IPS-NIHi11 (cell line): ENCODE data around the gene PEAK3.
A peak's percentile ranks its signal among the peaks of the same experiment; 100 is the strongest.

Experiments
- DNase-seq: peaks from one replicate; pipeline ENCODE4 v3.0.0; 2012; ENCODE audit warnings: mixed read lengths, low spot score

PEAK3 gene

DNA sequence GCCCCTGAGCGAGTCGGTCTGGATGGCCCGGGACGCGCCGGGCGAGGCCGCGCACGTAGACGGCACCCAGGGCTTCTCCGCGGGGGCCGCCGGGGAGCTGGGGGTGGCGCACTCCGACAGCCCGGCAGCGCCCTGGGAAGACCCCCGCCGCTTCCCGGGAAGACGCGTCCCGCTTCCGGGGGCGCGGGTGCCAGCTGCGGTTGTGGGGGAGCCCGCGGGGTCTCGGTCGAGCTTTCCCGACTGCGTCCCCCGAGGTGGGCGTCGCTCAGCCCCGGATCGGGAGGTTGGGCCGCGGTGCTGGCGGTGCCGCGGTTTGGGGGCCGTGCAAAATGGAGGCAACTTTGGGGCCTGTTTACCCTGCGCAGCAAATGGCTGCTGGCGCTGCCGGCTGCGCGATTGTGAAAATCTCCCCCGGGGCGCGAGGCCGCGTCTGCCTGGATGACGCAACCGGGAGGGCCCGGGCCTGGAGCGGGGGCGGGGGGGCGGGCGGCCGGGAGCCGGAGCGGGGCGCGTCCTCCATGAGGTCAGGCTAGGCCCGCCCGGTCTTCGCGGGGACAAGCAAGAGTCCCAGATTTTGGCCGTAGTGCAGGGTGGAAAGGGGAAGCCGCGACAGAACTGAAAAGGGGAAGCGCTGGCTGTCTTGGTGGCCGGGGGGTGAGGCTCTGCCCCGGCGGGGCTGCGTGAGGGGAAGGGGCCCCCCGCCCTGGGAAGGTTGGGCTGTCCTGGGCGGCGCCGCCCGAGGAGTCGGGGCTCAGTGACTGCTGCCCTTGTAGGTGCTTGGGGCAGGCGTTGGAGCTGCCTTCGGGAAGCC lies 11.3 kb downstream of the PEAK3 start:
- DNase-seq = peak; percentile 78

DNA sequence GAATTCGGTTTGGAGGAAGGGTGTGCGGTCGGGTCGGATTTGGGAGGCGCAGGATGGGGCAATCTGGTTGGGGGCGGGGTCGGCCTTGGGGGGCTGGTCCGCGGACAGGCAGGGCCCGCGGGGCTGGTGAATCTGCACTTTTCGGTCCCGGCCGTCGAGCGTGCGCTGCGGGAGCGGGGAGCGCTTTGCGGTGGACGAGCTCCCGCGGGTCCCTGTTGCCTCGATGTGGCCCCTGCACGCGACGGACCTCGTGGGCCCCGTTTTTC lies 11.9 kb downstream of the PEAK3 start:
- DNase-seq = no peak

DNA sequence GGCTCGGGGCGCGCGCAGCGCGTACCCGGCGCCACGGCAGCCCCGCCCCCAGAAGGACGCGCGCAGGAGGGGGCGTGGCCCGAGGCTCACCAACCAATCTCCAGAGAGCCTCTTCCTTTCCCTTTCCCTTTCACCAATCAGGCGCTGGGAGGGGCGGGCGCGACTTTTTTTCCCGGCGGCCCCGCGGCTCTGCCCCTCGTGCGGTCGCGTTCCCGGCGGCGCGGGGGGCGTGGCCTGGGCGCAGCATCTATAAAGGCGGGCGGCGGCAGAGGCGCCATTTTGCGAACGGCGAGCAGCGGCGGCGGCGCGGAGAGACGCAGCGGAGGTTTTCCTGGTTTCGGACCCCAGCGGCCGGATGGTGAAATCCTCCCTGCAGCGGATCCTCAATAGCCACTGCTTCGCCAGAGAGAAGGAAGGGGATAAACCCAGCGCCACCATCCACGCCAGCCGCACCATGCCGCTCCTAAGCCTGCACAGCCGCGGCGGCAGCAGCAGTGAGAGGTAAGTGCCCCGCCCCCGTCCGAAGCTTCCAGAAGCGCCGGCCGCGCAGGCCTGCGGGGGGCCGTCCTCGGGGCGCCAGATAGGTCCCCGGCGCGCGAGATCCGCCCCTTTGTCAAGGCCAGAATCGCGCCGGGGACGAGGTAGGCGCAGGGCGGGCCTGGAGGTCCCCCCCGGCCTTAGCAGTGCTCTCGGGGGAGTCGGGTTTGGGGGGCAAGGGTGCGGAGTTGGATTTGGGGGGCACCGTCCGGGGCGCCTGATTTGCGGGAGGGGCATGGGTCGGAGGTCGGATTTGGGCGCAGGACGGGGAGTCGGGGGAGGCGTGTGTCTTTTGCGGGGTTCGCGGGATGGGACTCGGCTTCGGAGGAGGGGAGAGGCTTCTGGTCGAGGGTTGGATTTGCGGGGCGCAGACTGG lies 12.5 kb downstream of the PEAK3 start:
- peak; percentile 100 for DNase-seq

GRCh38 chr19:2268861-2269243 lies 13.1 kb downstream of the PEAK3 start:
- no peak for DNase-seq

GRCh38 chr19:2268480-2268830 lies 13.5 kb downstream of the PEAK3 start:
- DNase-seq = no peak

GRCh38 chr19:2266183-2266993 lies 15.6 kb downstream of the PEAK3 start:
- no peak for DNase-seq

DNA sequence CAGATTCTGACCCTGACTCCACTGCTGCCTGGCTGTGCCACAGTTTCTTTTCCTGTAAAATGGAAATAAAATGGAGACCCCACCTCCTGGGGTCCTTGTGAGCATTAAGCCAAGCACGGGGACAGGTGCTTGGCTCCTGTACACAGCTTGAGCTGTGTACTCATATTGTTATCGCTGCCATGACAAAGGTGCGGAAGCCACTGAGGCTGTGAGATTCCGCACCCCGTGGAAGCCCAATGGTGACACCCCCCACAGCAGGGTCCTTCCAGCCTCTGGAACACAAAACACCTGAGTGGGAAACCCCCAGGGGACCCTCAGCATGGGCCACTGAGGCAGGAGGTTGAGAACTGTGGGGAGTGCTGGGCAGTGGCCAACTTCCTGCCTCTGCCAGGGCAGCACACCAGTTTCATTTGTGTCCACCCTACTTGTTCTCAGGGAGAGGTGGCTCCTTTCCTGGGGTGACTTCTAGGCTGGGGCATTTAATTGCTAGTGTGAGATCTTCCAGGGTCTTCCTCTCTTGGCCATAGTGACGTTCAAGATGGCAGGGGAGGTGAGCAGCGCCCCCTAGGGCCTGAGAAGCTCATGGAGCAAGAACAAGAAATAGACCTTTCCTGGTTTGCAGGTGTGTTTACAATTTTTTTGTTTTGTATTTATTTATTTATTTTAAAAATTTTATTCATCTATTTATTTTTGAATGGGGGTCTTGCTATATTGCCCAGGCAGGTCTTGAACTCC lies 20.4 kb downstream of the PEAK3 start:
- DNase-seq = peak; percentile 59

GRCh38 chr19:2260341-2260805 lies 21.6 kb downstream of the PEAK3 start:
- DNase-seq = no peak

DNA sequence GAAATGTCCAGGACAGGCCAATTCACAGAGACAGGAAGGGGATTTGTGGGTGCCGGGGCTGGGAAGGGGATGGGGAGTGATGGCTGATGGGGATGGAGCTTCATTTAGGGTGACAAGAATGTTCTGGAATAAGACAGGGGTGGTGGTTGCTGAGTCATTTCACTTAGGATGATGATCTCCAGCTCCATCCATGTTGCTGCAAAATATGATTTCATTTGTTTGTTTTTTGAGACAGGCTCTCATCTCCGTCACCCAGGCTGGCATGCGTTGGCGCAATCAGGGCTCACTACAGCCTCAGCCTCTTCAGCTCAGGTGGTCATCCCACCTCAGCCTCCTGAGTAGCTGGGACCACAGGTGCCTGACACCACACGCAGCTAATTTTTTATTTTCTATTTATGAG lies 22.6 kb downstream of the PEAK3 start:
- no peak for DNase-seq

- DNase-seq = peak; percentile 55
Observed at GRCh38 chr19:2255982-2256685, 25.8 kb downstream of the PEAK3 start, which contains the start of gene JSRP1. TSS of gene JSRP1 (minus strand) at chr19:2256417. CDS start at chr19:2255314, 1,103 bp downstream.

DNA sequence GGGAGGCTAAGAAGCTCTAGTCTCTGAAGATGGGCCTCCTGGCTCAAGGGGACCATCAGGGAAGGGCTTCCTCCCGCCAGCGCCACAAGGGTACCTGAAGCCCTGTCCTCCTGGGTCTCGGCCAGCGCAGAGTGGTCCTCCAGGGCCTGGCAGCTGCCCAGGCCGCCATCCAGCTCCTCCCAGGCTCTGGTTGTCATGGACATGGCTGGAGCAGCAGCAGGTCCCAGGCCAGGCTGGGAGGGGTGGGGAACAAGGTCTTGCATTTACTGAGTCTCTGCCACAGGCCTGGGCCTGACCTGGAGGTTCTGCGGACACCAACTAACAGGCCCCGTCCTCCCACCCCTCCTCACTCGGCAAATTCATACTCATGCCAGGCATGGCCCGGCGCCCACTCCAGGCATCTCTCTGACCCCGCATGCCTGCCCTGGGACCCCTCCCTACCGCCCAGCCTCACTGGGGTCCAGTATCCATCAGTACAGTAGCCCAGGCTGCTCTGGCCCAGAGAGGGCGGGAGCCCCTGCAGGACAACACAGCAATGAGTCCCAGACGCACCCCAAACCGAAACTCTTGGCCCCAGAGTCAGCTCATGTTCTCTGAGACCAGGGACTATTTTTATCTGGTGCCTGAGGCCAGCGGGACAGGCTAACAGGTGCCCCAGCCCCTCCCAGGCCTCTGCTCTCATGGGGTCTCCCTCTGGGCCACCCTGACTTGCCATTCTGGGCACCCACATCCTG lies 26.7 kb downstream of the PEAK3 start:
- no peak for DNase-seq

GRCh38 chr19:2254064-2254872 lies 27.7 kb downstream of the PEAK3 start:
- peak; percentile 71 for DNase-seq

DNA sequence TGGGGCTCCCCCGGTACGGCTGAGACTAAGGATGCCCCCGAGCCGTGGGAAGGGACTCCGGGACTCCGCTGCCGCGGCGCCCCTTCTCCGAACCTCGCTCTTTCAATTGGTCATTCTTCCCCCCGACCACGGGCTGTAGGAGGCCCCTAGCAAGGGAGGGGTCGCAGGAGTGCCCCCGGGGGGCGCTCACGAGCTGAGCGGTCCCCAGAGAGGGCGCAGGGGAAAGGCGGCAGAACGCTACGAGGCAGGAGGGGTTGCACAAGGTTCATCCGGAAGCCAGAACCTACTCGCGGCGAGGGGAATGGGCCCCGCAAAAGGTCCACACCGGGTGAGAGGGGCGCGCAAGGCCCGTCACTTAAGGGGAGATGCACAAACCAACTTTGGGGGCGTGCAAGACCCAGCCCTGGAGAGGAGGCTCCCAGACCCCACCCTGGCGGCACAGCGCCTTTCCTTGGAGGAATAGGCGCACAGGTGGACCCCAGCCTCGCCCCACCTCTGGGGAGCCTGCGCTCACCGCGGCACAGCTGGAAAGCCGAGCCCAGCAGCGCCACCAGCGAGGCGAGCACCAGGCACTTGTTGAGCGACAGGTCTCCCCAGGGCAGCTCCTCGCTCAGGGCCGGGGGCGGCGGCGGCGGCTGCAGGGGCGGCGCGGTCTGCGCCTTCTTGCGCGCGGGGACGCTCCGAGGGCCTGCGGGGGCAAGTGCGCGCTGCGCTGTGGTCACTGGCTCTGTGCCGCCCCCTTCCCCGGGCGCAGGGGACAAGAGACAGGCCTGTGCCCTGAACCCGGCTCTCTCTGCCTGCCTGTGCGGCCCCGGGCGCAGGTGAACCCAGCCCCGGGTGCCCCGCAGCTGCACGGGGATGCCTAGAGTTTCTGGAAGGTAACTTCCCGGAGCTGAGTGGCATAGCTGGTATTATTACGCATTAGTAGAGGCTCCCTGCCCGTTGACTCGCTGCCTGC lies 28.6 kb downstream of the PEAK3 start:
- DNase-seq = peak; percentile 66

DNA sequence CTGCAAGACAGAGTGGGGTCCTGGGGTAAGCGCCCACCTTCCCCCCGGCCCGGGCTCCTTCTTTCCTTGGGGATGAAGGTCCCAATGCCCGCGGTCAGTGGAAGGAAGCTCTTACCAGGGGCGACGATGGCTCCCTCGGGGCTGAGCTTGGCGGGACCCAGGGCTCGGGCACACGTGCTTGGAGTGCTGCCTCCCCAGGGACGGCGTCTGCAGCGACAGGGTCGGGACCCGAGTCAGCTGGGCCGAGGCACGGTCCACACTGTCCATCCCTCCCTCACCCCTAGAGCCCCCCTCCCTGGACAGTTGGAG lies 29.2 kb downstream of the PEAK3 start:
- DNase-seq = no peak

- peak; percentile 58 for DNase-seq
Observed at GRCh38 chr19:2252055-2252796, 29.7 kb downstream of the PEAK3 start.

GRCh38 chr19:2251106-2252054 lies 30.6 kb downstream of the PEAK3 start:
- peak; percentile 56 for DNase-seq

DNA sequence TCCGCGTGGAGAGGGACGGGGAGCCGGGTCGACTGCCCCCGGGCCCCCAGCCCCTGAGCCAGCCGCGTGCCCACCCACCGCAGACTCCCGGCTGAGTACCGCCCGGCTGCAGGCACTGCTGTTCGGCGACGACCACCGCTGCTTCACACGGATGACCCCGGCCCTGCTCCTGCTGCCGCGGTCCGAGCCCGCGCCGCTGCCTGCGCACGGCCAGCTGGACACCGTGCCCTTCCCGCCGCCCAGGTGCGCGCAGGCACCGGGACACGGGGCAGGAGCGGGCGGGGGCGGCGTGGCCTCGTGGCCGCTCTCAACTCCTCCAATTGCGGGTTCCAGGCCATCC lies 31.2 kb downstream of the PEAK3 start:
- no peak for DNase-seq
